A673 (cell line): Measurements from ENCODE around the gene RBSN.

Experiments
- CTCF ChIP-seq: fragments of 300-800, 200-600 bp; sonication (generic); conservative IDR thresholded peaks from 2 replicates; pipeline ENCODE4 v1.5.1; 2017; ENCODE audit warnings: low read depth, mild to moderate bottlenecking, antibody characterized with exemption, low read length, moderate library complexity, mixed read lengths
- EZH2 ChIP-seq: fragments of 200-600 bp; sonication (generic); IDR thresholded peaks from 2 replicates; pipeline ENCODE4 v1.6.1; 2017; ENCODE audit warnings: borderline replicate concordance, low read depth, mild to moderate bottlenecking, mixed read lengths, antibody characterized with exemption, low read length; ENCODE audit not compliant: poor library complexity, severe bottlenecking

- TF ChIP-seq EZH2 (no peak), CTCF (no peak)
Observed at GRCh38 chr3:15083252-15083651, 15.7 kb downstream of the RBSN start.
